Embryonic facial prominence (tissue), 1 donor: Measurements from ENCODE around the gene FGL2.
"Not testable (repeated sequence)": the region's sequence is repeated elsewhere in the genome, so short reads cannot be mapped to it uniquely, and the experiment has no call there.

ENCODE experiments used
- DNase-seq: peaks from one replicate; pipeline ENCODE4 v3.0.0-alpha.2; 2016; ENCODE audit errors: extremely low spot score

The FGL2 gene

GRCh38 chr7:77216181-77216845 lies 16.7 kb upstream of the FGL2 start:
- no peak for DNase-seq

DNA sequence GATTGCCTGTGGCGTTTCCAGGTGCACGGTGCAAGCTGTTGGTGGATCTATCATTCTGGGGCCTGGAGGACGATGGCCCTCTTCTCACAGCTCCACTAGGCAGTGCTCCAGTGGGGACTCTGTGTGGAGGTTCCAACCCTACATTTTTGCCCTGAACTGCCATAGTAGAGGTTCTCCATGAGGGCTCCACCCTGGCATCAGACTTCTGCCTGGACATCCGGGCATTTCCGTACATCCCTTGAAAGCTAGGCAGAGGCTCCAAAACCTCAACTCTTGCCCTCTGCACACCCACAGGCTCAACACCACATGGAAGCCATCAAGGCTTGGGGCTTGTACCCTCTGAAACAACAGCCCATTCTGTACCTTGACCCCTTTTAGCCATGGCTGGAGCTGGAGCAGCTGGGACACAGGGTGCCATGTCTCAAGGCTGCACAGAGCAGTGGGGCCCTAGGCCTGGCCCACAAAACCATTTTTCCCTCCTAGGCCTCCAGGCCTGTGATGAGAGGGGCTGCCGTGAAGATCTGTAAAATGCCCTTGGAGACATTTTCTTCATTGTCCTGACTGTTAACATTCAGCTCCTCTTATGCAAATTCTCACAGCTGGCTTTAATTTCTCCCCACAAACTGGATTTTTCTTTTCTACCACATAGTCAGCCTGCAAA lies 10.0 kb upstream of the FGL2 start:
- DNase-seq = no peak

DNA sequence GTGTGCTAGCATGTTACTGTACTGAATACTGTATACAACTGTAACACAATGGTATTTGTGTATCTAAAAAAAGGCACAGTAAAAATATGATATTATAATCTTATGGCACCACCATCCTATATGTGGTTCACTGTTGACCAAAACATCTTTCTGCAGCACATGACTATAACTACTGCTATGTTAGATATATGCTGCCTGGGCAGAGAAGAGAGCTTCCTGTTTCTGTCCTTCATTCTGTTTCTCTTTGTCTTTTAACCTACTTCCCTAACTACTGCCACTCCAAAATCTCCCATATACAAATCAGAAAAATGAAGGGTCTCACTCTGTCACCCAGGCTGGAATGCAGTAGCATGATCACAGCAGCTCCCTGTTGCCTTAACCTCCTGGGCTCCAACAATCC lies 8.8 kb upstream of the FGL2 start:
- no peak for DNase-seq

DNA sequence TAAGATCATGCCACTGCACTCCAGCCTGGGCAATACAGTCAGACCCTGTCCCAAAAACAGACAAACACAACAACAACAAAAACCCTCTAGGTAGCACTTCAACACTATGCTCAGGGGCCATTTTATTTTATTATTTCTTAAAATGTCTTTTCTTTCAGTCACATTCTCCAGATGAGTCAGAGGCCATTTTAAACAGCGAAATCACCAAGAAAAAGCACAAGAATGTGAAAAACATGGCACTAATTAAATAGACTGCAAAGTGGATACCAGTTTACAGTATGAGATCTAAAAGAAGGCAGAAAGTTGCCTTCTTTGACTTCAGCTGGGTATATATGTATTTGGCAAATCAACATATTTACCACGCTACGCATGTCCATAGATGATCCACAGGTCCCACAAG lies 6.1 kb upstream of the FGL2 start:
- DNase-seq = no peak

DNA sequence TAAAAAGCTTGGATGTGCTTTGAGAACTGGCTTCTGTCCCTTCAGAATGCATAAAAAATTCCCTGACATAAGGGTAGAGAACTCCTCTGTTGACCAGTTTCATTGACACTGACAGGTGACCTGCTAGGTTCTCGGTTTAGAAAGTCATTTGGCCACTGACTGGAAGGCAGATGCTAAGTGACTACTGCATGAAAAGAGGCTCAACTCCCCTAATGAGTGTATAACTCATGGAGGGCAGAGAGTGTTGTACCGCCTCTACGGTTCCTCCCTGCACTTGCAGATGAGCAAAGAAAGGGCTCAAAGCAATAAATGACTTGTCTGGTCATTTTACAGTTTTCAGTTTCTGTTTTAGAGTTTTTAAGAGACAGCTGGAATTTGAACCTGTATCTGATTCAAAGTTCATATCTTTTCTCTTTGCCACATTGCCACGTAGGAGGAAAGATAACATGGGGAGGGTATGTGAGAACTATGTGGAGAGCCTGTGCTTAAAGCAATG lies 2.9 kb upstream of the FGL2 start:
- no peak for DNase-seq

DNA sequence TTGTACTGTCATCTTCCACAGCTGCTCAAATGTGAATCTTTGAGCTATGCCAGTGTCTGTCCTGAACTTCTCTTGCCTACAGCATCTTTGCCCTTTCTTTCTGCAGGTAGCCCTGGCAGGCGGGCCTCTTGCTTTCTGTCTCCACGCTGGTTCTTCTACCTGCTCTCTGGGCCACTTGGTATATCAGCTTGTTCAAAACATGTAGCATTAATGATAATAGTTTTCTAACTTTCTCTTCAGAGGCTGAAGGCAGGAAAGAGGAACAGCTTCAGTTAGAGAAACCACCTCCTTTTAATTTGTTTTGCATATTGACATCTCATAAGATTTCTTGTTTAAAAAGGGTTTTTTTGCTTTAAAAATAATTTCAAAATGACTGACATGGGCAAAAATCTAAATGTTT lies 923 bp upstream of the FGL2 start:
- no peak for DNase-seq

DNA sequence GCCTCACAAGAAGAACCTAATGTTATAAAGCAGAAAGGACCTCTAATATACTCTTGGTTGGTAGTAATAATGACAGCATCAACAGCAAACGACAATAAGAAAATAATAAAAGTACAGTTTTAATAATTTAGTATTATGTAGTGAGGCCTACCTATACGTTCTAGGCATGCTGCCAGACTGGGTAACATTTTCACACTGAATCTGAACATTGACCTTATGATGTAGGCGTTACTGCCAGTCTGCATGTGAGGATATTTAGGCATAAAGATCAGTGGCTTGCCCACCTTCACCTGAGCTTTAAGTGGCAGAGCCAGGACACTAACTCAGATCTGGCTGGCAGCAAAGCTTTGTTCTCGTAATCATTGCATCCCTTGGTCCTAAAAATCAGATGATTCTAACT lies 2.5 kb downstream of the FGL2 start:
- DNase-seq = no peak

DNA sequence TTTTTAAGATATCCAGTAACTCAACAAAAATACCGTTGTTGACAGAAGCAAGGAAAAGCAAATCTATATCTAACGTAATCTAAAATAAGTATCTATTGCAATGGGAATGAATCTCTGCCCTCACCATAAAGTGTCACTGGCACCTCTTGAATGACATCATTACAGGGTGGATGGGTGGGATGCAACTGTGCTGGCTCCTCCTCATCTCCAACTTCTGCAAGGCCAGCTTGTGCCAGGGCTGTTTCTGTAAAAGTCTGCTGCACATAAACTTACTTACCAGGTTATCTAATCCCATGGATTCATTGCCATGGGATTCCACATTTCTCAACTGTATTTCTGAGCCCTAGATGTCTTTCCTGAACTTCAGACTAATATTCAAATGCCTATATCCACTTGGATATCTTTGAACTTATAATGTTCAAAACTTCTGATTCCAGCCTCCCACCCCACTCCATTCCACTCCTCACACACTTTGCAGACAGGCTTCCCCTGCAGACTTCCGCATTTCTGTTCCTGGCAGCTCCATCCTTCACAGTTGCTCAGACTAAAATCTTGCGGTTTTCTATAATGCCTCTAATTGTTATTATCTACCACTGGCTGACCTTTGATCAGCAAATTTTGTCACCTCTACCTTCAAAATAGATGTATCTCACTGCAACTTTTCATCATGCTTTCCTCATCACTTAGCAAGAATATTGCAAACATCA lies 10.7 kb downstream of the FGL2 start:
- no peak for DNase-seq

DNA sequence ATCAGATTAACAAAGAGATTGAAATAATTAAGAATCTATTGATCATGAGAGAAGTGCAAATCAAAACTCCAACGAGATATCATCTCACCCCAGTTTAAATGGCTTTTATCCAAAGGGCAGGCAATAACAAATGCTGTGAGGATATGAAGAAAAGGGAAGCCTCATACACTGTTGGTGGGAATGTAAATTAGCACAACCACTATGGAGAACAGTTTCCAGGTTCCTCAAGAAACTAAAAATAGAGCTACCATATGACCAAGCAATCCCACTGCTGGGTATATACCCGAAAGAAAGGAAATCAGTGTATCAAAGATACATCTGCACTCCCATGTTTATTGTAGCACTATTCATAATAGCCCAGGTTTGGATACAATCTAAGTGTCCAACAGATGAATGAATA lies 13.8 kb downstream of the FGL2 start:
- no peak for DNase-seq

- DNase-seq = no peak
These were observed 14.6 kb downstream of the FGL2 start for GRCh38 chr7:77184990-77185389.

DNA sequence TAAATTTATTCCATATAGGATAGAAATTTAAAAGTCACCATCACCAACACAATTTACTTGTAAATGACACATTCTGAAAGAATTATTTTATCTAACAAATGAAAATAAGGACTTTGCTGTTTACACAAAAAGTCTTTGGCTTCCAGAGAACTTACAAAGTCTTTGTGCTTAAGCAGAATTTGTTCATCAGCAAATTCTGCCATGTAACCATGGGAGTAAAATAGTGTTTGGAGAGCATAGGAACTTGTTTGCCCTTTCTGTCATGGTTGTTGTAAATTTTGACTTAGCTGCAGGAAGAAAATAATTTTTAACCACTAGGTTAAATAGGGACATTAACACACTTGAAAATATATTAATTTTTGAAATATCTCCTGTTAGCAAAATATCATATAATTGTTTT lies 15.2 kb downstream of the FGL2 start:
- no peak for DNase-seq

DNA sequence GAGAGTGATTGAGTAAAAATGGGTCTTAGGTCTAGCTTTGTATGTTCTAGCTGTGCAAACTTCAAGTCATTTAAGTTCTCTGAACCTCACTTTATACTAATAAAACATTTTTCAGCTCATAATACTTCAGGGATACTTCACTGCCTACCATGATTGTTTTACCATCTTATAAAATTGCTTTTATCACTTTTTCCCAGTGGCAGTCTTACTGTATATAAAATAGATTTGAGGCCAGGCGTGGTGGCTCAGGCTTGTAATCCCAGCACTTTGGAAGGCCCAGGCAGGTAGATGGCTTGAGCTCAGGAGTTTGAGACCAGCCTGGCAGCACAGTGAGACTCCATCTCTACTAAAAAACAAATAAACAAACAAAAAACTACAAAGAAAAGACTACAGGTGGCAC lies 17.4 kb downstream of the FGL2 start:
- no peak for DNase-seq

DNA sequence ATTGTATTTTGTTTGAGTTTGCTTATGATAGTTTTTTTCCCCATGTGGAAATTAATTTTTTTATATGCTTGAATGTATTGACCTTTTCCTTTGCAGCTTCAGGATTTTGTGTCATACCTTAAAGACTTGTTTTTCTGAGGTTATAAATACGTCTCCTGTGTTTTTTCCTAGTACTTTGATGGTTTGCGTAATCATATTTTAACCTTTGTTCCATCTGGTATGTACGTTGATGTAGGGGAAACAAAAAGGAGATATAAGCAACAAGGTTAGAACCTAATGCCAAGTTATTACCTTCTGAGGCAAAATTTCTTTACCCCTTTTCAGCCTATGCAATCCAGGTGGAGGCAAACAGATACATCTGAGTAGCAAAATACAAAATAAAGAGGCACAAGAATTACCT lies 17.9 kb downstream of the FGL2 start:
- no peak for DNase-seq

- no peak for DNase-seq
These were observed 18.5 kb downstream of the FGL2 start for GRCh38 chr7:77181015-77181595.

DNA sequence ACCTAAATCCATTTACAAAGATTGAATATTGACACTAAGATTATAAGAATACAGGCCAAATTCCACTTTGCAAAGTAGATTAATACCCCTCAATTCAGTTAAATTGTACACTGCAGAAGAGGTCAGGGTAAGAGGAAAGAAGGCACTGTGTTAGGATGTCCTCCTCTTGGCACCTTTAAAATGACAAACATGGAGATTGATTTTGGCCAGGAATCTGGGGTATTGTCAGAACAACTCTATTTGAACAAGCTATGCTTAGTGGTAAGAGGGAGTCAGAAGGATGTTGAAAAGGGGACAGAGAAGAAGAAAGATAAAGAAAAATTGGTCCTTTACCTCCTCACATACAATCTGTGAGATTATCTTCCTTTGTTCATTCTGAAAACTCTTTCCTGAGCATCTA lies 21.6 kb downstream of the FGL2 start:
- DNase-seq = not testable (repeated sequence)

DNA sequence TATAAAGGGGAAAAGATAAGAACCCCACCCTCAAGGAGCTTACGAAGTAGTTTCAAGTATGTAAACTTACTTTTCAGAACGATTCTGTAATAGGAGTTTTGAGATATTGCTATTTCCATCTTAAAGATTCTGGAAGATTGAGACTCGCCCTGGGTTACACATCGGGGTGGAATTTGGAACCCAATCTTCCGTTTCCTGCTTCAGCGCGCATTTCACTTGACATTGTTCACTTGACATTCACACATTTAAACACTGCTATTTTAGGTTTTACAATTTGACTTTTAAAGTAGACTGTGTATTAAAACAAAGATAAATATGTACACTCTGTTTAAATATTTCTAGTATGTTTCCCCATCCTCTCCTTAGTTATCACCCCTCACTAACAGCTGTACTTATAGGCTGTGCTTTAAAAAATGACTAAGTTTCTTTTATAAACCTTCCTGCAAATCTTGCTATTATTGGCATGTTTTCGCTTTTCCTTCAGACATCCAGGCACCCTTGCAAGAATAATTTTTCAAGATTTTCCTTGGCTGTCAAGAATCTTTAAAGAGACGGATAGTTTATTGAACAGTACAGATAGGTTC lies 22.2 kb downstream of the FGL2 start:
- not testable (repeated sequence) for DNase-seq

- not testable (repeated sequence) for DNase-seq
These were observed 24.3 kb downstream of the FGL2 start for GRCh38 chr7:77175274-77175800.

- DNase-seq = not testable (repeated sequence)
These were observed 25.2 kb downstream of the FGL2 start for GRCh38 chr7:77174418-77174817.

DNA sequence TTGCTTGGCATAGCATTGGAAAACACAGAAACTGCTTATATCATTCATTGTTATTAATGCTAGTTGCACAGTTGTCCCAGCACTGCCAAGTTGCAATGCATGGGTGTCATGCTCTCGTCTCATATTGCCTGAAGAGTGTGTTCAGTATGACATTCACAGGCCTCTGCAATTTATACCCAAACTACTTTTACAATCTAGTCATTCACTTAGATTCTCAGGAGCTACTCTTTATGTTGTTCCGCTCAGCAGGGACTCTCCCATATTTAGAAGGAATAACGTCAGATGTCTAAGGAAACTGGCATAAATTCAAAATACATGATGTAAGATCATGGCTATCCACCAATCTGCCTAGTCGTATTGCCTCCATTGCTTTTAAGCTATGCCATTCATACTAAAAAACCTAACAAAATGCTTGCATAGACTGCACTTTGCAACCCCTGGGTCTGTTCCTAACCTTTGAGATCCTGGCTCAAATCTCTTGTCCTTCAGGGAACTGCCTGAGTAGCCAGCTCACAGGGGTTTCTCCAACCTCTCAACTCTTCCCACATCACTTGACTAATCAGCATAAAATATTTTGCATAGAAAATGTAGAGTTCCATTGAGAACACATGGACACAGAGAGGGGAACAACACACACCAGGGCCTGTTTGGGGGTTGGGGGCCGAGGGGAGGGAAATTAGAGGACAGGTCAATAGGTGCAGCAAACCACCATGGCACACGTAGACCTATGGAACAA lies 27.0 kb downstream of the FGL2 start:
- DNase-seq = not testable (repeated sequence)

DNA sequence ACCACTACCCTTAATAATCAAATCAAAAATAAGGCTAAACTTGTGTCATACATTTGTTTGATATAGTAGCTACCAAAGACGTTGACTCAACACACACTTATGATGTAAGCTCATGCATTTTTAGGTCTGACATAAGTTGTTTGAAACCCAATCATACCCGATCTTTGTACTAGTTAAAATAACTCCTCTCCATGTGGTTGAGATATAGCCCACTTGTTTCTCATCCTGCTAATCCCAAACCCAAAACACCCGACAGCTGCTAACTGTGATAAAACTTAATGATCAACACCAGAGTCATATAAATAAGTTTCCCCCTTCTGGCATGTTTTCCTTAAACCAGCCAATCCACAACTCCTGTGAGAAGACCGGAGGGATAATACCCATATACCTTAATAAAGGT lies 28.5 kb downstream of the FGL2 start:
- DNase-seq = not testable (repeated sequence)

DNA sequence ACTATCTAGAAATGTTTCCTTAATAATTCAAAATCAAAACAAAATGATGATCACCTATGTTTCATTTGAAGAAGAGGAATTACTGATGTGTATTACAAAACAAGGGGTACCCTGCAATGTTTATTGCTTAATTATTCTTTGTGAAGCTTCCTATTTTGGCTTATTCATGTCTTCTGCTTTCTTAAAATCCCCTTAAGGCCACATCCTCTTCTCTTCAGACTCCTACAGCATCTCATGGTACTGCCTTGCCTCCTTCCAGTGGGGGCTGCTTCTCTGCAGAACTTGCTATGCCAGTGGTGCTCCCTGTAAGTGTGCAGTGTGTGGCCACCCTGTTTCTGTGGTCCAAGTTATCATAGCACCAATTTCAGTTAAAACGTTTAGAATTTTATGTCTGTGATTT lies 42.2 kb downstream of the FGL2 start:
- DNase-seq = no peak
